ENCODE measurements around the gene GIMAP4.
A peak's percentile ranks its signal among the peaks of the same experiment; 100 is the strongest.
"Not testable (repeated sequence)": the region's sequence is repeated elsewhere in the genome, so short reads cannot be mapped to it uniquely, and the experiment has no call there.

Gene GIMAP4

GRCh38 chr7:150567169-150567568, at the start of gene GIMAP4:
GIMAP4 (plus strand) TSS chr7:150567390; CDS start chr7:150569902, 2,512 bp downstream.
- DNase-seq: no peak

- no peak for DNase-seq
Measured at GRCh38 chr7:150519310-150519709, 47.9 kb upstream of the GIMAP4 start.

- no peak for DNase-seq
Measured at GRCh38 chr7:150520145-150520544, 47.0 kb upstream of the GIMAP4 start.

GRCh38 chr7:150522931-150523330, 44.3 kb upstream of the GIMAP4 start:
- peak; percentile 25 for DNase-seq

- no peak for DNase-seq
Measured at GRCh38 chr7:150524018-150524417, 43.2 kb upstream of the GIMAP4 start.

DNA sequence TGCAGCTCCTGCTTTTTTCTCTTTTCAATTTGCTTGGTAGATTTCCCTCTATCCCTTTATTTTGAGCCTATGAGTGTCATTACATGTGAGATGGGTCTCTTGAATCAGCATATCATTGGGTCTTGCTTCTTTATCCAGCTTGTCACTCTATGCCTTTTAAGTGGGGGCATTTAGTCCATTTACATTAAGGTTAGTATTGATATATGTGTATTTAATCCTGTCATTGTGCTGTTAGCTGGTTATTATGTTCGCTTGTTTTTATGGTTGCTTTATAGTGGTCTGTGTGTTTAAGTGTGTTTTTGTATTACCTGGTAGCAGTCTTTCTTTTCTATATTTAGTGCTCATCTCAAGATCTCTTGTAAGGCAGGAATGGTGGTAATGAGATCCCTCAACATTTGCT, 35.5 kb upstream of the GIMAP4 start:
- no peak for DNase-seq

DNA sequence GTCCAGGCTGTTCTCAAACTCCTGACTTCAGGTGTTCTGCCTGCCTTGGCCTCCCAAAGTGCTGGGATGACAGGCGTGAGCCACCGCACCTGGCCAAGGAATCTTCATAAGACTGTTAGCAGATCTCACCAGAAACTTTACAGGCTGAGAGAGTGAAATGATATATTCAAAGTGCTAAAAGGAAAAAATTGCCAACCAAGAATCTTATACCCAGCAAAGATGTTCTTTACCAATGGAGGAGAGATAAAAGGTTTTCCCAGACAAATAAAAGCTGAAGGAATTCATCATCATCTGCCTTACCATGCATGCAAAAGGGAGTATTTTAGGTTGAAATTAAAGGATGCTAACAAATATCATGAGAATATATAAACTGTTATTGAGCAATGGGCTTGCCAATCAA, 28.9 kb upstream of the GIMAP4 start:
- DNase-seq: no peak

- DNase-seq: no peak
Measured at GRCh38 chr7:150553163-150553562, 14.0 kb upstream of the GIMAP4 start.

DNA sequence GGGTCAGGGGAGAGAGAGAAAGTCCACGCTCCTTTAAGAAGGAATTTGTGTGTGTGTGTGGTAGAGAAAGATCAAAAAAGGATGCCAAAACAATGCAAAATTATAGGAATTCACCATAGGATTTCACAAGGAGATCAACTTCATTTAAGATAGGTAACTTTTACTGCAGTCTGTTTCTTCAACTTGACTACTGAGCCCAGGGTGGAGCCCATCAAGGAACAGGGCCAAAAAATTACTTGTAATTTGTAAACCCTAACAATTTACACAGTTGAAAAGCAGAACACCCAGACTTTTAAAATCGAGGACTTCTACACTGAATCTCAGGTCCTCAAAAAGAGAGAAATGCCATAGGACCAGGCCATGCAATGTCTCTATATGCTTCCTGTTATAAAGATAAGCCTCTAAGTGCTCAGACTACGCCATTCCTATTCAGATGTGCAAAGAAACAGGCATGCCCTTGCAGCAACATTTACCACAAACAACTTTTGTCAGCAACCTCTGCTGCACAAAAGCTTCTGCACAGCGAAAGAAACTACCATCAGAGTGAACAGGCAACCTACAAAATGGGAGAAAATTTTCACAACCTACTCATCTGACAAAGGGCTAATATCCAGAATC, 10.6 kb upstream of the GIMAP4 start:
- no peak for DNase-seq

DNA sequence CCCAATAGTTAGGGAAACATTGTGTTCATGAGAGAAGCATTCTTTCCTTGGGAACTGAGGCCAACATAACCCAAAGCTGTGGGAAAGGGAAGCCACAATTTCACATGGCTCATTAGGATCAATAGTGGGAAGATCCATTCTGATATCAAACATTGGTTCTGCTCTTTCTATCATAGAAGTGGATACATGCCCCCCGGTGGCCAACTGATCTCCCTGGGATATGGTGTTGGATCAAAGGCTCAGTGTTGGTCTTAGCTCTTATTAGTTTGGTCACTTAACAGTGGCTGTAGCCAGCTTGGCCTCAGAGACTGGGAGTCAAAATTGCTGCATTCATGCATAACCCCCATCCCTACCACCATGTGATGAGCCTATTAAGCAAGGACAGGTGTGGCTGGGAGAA, 6.7 kb upstream of the GIMAP4 start:
- DNase-seq: no peak

GRCh38 chr7:150562919-150563318, 4.3 kb upstream of the GIMAP4 start:
- DNase-seq: no peak

GRCh38 chr7:150564006-150564405, 3.2 kb upstream of the GIMAP4 start:
- no peak for DNase-seq

DNA sequence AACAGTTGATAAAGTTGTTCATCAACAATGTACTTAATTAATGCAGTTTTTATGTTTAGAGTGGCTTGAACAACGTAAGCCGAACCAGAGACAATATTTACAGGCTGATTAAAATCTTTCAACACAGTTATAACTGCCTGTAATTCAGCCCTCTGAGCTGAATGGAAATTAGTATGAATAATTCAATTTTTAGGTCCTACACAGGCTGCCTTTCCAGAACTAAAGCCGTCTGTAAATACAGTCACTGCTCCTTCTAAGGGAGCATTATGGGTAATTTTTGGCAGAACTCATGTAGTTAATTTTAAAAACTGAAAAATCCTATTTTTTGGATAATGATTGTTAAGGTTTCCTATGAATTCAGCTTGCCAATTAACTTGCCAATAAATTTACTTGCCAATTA, 2.6 kb upstream of the GIMAP4 start:
- DNase-seq: no peak

DNA sequence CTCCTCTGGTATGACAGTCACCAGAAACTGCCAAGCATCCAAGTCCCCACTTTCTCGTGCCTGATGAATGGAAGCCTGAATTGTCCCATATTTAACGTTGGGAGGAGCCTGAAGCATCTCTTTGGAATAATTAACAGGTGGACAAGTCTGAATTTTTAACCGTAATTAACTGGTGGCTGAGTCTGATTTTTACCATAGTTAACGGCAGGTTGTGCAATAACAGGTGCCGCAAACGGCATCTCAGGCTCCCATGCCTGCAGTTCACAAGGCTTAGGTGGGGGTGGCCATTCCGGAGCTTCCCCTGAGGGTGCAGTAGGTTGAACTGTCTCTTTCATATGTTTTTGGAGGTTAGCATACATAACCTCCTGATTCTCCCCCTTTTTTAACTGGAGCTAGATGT, 2.0 kb upstream of the GIMAP4 start:
- DNase-seq: no peak

GRCh38 chr7:150566123-150566522, 1.1 kb upstream of the GIMAP4 start:
- DNase-seq: no peak

GRCh38 chr7:150566572-150566971, 618 bp upstream of the GIMAP4 start:
- DNase-seq: no peak

DNA sequence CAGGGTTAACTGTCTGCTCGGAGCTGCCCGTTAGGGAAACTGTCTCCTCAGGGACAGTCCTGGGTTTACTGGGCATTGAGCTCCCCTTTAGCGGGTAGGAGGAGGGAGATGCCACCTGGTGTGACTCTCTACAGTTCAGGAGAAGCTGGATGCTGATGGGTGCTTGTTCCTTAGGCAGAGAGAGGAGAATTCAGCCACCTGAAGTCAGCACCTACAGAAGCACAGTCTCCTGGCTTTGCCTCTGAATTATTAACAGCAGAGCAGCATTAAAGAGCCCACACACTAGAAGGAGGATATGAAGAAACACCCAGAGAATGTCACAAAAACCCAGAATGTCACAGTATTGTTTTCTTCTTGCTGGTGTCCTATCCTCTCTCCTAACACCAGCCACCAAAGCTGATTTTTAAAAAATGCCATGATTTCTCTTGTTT, 696 bp downstream of the GIMAP4 start:
- no peak for DNase-seq

- DNase-seq: no peak
Measured at GRCh38 chr7:150568714-150569113, 1.5 kb downstream of the GIMAP4 start.

DNA sequence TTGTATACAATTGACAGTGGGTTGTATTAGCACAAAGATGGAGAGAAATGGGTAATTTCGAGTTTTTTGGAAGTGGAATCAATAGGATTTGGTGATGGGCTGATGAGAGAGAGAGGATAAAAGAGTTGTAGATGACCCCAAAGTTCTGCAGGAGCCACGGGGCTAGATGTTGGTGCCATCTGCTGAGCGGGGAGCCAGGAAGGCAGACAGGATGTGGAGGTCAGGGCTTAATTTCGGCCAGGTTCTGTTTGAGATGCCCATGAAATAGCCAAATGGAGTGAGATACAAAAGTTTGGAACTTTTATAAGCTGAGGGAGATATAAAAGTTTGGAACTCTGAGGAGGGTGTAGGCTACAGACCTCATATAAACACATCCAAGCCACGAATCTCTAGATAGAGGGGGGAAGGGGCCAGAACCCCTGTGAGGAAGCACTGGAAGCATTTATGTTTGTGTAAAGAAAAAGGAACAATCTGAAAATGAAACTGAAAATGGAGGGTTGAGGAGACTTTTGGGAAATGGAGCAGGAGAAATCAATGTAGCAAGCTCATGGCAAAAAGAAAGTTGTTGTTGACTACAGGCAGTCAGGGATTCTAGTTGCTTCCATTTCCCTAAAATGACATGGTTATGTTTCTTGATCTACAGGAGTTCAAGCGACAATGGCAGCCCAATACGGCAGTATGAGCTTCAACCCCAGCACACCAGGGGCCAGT, 2.2 kb downstream of the GIMAP4 start:
- no peak for DNase-seq

GRCh38 chr7:150570556-150571465, 3.6 kb downstream of the GIMAP4 start:
- no peak for DNase-seq

- DNase-seq: no peak
Measured at GRCh38 chr7:150572496-150572895, 5.3 kb downstream of the GIMAP4 start.

DNA sequence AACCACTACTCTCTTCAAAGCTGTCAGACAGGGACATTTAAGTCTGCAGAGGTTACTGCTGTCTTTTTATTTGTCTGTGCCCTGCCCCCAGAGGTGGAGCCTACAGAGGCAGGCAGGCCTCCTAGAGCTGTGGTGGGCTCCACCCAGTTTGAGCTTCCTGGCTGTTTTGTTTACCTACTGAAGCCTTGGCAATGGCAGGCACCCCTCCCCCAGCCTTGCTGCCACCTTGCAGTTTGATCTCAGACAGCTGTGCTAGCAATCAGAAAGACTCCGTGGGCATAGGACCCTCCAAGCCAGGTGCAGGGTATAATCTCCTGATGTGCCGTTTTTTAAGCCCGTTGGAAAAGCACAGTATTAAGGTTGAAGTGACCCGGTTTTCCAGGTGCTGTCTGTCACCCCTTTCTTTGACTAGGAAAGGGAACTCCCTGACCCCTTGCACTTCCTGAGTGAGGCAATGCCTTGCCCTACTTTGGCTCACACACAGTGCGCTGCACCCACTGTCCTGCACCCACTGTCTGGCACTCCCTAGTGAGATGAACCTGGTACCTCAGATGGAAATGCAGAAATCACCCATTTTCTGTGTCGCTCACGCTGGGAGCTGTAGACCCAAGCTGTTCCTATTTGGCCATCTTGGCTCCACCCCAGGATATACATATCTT, 12.9 kb downstream of the GIMAP4 start:
- DNase-seq: not testable (repeated sequence)

Measured in NCI-H146 (cell line).